Activated CD8-positive, alpha-beta memory T cell treated with anti-CD3 and anti-CD28 coated beads, Interleukin-2, amount 50 U/mL, for 24 hours (primary cell): ENCODE measurements around the gene CCDC141.

Experiments
- DNase-seq: peaks from one replicate; pipeline ENCODE4 v3.0.0-alpha.2; 2020; ENCODE audit errors: extremely low read depth

CCDC141 gene

DNA sequence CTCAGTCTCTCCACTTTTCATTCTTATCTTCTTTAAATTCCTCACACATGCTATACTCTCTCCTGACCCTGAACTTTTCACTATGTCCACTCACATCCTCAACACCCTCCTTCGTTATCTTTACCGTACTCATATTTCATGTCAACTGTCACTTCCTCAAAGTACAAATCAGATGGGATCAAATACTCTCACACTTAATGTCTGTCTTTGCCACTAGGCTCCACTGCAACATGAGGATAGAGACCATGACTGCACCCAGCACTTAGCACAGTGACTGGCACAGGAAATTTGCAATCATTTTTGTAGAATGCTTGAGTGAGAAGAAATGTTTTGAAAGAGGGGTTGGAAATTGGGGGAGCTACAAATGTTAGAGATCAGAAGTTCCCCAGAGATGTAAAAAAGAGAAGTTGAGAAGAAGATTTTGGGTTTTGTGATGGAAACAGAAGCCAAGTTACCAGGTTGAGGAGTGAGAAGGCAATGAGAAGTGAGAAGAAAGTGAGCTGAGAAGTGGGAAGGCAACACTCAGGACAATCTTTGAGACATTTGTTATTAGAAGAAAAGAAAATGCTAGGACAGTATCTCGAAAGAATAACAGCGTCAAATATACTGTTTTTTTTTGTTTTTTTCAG is 87.0 kb downstream of the CCDC141 start:
- DNase-seq = no peak

DNA sequence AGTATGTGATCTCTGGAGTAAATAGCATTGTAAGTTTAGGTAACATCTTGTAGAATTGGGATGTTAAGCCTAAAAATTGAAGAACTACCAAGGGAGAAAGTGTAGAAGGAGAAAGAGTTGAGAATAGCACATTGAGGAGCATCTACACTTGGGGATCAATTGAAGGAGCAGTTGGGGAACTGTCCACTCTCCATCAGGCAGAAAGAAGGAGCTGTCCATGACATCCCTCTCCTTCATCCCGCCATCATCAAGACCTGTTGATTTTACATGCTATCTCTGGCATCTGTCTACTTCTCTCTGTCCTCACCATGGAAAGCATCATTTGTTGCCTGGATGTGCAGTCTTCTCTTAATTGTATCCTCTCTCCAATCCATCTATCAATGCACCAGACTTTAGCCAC is 87.8 kb downstream of the CCDC141 start:
- DNase-seq = no peak

DNA sequence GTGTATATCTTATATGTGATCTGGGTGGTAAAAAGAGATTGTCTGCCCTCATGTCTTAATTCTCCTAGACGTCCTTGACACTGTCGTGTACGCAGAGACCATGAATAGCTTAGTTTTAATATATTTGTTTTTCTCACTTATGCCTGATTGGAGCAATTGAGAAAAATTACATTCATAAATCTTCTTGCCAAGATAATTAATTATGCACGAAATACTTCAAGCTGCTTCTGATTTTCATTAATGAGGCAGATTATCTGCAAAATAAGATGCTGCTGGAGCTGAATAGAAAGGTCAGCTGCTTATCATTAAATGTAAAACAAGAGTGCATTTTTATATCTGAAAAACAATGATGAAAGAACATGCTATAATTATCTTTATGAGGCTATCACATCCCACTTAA is 95.9 kb downstream of the CCDC141 start:
- no peak for DNase-seq

DNA sequence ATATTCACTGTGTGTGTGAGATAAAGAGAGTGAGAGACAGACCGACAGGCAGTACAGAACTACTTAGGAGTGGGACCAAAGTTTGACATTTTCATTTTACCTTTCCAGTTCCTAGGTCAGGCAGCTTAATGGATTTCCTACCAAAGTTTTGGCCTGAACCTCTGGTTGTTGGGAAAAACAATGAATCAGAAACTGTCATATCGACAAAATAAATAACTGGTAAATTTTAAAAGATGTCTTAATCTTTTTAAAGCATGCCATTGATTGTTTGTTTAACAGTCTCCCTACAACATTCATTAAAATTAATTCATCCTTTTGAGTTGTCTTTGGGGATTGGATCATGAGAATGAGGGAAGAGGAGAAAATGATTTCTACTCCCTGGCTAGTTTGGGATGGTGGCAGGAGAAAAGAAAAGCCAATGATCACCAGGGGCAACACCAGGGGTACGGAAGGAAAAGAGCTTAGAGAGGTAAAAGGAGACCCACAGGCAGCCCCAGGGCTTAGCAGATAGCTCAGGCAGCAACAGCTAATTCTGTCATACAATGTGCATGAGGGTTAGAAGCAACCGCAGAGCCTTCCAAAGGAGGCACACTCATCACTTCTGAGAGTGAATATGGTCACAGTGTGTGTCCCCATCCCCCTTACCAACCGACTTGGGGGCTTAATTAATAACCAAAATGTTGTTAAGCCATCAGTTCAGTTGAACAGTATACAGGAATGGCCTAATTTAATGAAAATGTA is 98.5 kb downstream of the CCDC141 start:
- no peak for DNase-seq

DNA sequence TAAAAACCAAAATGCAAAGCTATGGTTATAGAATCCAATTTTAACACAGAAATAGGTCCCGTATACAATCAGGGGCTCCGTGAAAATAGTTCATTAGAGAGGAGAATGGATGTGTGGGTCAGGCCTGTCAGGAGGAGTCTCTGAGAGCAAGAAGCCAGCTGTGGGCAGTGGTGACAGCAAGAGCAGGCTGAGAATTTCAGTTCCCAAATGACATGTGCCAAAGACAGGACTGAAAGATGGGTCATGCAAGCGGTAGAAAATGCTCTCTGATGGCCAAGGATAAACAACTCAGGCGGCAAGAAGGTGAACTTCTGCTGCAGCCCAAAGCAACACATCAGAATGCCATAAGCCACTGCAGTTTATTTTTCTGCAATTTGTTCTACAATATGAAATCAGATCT is 100.4 kb downstream of the CCDC141 start:
- DNase-seq = no peak

DNA sequence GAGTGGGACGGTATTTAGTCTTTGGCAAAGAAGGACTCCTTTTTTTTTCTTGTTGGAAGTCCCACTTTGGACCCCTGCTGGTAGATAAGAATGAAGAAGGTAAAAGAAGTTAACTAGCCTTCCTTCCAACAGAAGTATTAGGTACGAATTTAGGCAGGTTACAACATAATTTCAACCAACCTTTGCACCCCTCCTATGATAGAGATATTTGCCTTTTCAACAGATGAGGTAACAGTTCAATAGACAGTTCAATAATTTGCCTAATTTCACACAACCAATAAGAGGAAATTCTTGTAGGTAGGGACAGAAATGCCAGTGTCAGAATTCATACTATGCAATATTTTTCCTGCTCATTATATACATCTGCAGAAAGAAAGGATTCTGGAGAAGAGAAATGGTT is 100.8 kb downstream of the CCDC141 start:
- DNase-seq = no peak

DNA sequence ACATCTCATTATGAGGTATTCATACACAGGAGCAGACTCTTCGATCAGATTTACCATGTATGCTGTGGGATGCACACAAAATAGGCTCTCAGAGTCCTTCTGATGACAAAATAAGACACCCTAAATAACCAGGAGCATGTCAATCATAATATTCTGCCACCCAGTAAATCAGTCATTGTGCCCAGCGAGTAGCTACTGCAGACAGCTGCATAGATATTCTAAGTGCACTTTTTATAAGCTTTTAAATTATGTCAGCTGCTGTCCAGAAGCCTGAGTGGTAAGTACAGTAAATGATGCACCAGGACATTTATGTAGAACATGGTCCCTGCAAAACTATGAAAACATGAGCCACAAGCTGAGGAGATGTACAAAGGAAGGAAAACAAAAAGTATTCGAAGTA is 102.9 kb downstream of the CCDC141 start:
- no peak for DNase-seq

DNA sequence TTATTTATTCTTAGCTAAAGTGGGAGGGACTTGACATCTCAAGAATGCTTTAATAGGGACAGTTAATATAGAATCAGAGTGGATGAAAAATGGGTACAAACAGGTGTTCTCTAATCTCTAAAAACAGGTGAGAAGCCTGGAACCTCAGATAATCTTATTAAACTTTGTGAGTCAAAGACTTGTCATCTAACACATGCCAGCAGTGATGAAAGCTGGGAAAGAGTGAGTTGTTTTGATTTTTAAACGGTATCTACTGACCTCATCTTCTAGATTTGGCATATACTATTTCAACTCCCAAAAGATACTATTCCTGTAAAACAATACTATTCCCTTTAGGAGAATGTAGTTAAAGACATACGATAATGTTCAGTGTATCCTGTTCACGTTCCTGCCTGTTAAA is 103.4 kb downstream of the CCDC141 start:
- DNase-seq = no peak

DNA sequence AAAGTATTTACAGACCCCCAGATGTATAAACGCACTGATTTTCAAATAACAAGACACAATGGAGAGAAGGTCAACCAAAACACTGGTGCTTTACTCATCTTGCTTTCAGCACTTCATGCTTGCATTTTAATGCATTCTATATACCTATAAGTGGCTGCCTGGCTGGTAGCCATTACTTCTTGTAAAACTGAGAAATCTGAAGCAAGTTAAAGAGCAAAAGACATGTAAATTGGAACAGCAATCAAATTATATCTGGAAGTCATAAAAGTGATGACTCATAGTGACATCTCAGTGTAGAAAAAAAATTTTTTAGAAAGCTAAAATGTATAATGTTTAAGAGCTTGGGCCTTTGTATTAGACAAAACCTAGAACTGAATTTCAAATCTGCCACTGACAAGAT is 106.2 kb downstream of the CCDC141 start:
- no peak for DNase-seq

DNA sequence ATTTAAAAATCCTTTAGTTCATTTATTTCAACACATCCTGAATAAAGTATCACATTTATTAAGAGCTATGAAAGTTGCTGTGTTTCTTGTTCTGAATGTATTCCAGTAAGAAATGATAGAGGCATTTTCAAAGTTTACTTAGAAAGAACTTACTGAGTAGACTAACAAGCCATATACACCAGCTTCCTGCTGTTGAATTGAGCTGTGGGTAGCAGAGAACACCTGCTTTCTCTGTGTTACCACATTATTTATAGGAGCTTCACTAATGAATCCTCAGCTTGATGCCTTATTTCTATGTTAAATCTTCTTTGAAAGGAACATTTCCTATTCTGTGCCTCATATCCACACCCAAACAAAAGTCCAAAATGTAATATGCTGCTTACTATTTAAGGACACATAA is 115.4 kb downstream of the CCDC141 start:
- no peak for DNase-seq

DNA sequence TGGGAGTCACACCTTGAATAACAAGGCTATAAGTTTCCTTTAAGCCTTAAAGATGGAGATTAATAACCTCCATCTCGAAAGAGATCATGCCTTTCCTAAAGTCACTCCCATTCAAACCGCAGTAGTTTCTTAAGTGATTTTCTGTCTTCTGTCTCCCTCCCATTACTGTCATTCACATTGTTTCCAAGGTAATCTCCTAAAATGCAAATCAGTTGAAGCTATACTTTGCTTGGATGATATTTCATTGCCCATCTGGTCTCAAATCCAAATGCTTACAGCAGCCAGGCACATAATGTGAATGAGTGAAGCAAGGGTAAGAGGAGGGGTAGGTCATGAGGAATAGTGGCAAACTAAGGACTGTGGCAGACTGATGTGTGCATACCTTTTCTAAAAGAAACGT is 116.4 kb downstream of the CCDC141 start:
- DNase-seq = no peak

DNA sequence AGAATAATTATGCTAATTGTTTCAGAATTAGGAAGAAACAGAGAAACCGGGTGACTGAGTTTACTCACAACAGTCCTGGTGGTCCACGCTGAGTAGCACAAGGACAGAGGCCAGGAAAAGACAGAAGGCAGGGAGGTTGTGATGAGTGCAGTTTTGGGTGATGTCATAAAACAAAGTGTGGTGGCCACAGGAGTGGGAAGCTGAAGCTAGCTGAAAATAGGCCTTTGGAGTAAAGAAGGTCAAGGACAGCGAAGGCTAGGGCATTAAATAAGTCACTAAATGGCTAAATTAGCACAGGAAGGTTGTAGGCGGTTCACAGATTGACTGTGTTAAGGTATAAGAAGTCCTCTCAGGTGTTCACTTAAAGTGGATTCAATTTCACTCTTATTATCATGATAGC is 121.9 kb downstream of the CCDC141 start:
- DNase-seq = no peak

DNA sequence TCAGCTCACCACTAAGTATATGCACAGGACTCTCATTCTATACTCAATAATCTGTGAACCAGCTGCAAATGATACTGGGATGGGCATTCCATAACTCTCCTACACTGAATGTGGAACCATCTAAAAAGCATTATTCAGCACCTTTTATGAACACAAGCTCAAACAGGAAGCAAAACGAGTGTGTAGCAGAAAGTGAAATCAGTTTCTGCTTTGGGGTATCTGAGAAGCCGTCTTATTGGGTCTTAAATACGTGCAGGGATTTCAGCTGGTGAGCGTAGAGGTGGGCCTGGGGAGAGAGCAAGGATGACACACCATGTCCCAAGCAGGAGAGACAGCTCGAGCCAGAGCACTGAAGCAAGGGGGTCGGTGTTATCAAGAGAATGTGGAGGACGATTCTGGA is 122.8 kb downstream of the CCDC141 start:
- no peak for DNase-seq

DNA sequence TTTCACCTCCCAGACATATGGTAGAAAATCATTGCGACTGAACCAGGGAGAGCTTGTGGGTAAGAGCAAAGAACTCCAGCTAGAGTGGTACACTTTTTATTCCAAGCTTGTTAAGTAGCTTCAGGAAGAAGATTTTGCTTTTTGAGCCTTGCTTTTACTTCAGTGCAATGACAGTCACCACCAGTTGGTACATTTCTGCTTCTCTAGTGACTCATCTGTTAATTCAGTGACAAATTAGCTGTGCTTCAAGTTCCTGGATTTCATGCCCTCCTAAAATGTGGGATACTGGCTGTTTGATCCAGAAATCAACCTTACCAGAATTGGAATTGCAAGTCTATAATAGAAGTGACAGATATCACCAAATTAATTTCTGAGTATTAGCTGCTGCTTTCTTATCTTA is 125.1 kb downstream of the CCDC141 start:
- no peak for DNase-seq

DNA sequence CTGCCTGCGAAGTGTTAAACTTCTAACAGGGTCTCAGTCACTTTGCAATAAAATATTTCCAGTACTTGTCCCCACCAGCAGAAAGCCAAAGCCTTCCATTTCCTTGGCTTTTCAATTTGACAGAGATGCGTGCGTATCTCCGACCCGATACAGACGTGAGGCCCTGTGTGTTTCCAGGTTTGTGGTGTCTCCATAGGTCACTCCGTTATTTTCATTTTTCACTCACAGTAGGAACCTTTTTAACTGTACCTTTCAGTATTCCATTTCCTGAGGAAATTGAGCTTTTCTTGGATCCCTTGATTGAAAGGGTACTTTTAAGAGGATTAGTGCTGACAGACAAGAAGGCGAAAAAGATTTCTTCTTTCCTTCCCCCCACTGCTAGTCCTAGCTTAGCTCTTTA is 126.4 kb downstream of the CCDC141 start:
- DNase-seq = no peak

DNA sequence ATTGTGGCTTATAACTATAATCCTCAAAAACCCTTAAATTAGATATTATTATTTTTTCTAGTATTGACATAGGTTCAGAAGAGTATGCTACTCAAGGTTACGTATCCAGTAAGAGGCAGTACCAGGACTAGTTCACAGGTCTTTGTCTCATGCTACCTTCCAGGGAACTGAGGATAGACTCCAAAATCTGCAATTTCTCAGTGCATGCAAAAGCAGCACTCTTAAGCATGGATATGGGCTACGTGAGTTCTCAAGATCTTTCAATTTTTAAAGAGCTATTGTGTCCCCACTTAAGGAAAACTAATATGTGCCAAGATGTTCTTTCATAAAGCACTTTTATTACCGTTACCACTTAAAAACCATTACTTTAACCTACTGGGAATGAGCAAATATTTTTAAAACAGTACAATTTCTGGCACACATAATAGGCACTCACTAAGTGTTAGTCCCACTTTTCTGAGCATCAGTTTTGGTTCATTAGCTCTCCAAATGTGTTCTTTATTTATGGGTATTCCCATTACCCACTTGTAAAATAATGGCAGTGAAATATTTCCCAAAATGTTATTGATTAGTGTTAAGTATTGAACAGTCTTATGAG is 128.9 kb downstream of the CCDC141 start:
- no peak for DNase-seq

DNA sequence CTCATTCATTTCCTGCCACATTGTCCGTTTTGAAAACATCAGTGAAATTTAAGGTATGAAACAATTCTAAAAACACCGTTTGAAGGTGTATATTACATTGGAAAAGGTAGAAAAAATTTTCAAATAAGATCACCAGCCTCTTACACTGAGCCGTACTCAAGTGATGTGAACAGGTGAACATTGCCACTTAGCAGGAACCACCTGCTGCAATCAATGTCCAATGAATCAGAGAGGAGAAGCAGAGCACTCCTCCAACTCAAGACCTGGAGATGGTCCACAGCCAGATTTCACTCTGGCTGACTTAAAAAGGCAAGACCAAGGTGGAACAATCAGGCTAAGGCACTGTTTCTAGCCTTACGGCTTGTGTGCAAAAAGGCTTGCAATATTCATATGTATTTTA is 132.4 kb downstream of the CCDC141 start:
- no peak for DNase-seq

DNA sequence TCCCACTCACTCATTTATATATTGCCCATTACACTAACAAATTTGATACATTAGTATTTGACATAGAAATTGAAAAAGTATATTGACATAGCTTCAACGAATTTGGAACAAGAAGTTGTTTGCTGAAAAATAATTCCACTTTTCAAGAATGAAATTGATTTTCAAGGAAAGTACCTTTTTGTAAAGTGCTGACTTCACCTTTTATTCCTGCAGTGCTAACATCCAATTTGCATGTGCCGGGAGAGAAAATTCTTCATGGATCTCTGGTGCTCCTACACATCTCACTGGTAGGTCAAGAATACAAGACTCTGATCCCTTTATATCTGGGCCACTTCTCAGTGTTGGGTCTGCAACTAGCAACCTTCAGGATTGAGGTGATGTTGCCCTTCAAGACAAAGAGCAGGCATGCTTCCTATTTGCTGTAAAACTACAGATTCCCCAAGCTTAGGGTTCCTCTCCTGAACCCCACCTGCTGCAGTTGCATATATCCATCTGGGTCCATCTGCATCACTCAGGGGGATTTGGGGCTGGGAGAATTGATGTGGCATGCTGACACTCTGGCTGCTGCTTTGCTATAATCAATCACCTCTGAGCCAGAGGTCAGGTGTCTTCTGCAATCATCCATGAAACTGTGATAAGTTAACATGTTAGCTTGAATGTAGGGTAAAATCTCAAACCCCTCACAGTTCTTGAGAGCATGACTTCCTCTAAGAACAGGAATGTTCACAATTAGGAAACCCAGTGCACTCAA is 134.3 kb downstream of the CCDC141 start:
- DNase-seq = no peak

DNA sequence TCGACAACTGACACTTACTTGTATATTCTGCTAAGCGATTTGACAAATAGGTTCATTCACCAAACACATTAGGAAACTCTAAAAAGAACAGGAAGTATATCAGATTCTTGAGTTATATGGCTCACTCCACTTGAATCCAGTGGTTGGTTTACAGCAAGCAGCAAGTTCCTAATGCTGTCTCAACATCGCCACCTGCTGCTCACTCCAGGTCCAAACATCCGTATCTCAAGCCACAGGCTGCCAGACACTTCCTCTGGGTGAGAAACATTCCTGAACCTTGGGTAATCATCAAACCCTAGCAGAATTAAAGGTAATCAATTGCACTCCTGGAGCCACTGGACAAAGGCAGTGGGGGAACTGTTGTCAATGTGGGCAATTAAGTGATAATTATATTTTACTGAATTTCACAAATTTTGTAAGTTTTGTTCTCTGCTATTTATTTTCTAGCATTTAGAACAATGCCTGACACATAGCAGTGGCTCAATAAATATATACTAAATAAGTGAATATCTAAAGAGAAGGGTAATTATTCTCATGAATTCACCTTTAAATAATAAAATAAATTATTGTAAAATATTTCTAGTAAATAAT is 135.6 kb downstream of the CCDC141 start:
- DNase-seq = peak; percentile 39

DNA sequence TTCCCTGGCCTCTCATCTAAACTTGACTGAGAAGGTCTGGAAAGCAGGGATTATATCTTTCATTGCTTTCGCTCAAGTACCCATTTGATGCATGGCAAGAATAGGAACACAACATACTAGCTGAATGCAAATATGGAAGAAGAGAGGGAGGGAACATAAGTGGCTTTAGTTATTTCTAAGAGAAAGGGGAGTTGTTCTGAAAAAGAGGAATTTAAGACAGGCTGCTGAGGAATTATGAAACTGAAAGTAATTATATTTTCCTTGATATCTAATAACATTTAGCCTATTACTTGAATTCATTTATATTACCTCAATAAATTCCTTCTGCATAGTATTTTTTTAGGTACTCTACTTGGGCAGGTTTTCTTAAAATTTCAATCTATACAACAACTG is 136.9 kb downstream of the CCDC141 start:
- no peak for DNase-seq

DNA sequence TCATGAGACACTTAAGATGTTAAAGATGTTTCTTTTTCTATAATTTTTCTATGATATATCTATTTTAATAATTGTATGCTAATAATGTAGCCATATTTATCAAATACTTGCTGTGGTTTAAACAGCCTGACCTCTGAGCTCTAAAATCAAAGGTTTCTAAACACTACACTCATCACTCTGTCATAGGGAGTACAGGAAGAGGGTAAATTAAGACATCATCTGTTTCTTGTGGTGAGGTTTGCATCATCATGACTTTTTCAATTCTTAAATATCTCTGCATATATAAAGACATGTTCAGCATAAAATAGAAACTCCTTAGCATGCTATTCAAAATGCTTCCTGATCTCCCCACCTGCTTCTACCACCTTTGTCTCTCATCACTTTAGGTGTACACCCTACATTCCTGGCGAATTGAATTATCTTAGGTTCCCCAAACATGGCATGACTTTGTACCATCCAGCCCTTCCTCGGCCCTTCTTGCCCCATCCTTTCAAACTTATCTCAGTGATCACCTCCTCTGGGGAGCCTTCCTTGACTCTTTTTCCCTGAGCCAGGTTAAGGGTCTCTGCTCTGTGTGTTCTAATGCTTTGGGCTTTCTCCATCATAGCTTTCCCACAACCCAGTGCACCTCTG is 137.4 kb downstream of the CCDC141 start:
- DNase-seq = no peak

DNA sequence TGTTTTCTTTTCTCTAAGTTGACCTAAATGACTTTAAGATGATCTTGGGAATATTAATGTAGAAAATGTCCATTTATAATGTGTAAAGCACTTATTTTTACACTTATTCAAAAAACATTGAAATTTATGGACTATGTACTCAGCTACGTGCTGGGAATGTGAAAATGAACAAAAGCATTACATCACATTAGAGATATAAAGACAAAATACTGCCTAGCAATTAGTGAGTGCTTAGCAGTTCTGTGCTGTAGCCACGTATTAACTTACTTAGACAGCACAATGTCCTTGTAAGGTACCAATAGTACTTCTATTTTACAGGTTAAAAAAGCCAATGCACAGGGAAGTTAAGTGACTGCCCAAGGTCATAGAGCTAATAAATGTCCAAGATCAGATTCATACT is 138.9 kb downstream of the CCDC141 start:
- no peak for DNase-seq
